Astrocyte (in vitro differentiated cells and primary cell): ENCODE results near the gene DNAJC11. TPM values are rescaled to one million over a fixed set of nuclear protein-coding genes. Genes with fewer than 3 reads are reported as not detected.
A peak's percentile ranks its signal among the peaks of the same experiment; 100 is the strongest.

ENCODE experiments used
- DNase-seq: peaks from one replicate; pipeline ENCODE4 v3.0.0-alpha.2; 2010; ENCODE audit warnings: low read depth
- FAIRE-seq: peaks from 2 replicates; lab custom pipeline; 2011; peaks lifted over from hg19 to GRCh38; lab: Jason Lieb, UNC
- H2AFZ ChIP-seq: 2 replicates; pipeline ENCODE4 v1.6.0; 2012; ENCODE audit warnings: low read depth, low read length, inconsistent platforms
- H3K27ac ChIP-seq: 2 replicates; pipeline ENCODE4 v1.5.1; 2011; ENCODE audit warnings: low read depth, low read length, inconsistent platforms
- H3K27me3 ChIP-seq: 2 replicates; pipeline ENCODE4 v1.6.0; 2011; ENCODE audit warnings: low read length, inconsistent platforms; ENCODE audit not compliant: insufficient read depth
- H3K36me3 ChIP-seq: 2 replicates; pipeline ENCODE4 v1.5.1; 2011; ENCODE audit warnings: low read length, inconsistent platforms; ENCODE audit not compliant: insufficient read depth
- H3K4me1 ChIP-seq: 2 replicates; pipeline ENCODE4 v1.5.1; 2011; ENCODE audit warnings: low read length, inconsistent platforms; ENCODE audit not compliant: insufficient read depth
- H3K4me2 ChIP-seq: 2 replicates; pipeline ENCODE4 v1.6.0; 2012; ENCODE audit warnings: low read length, inconsistent platforms
- H3K4me3 ChIP-seq: 2 replicates; pipeline ENCODE4 v1.5.1; 2011; ENCODE audit warnings: low read depth, mild to moderate bottlenecking, low read length, inconsistent platforms; ENCODE audit not compliant: insufficient read depth
- H3K79me2 ChIP-seq: 2 replicates; pipeline ENCODE4 v1.6.0; 2012; ENCODE audit warnings: mild to moderate bottlenecking, low read length, inconsistent platforms; ENCODE audit not compliant: insufficient read depth
- H3K9ac ChIP-seq: 2 replicates; pipeline ENCODE4 v1.6.0; 2012; ENCODE audit warnings: mild to moderate bottlenecking, low read length, inconsistent platforms
- H3K9me3 ChIP-seq: 2 replicates; pipeline ENCODE4 v1.5.1; 2012; ENCODE audit warnings: low read depth, mild to moderate bottlenecking, low read length, inconsistent platforms; ENCODE audit not compliant: insufficient read depth
- H4K20me1 ChIP-seq: 2 replicates; pipeline ENCODE4 v1.6.0; 2012; ENCODE audit warnings: low read length, inconsistent platforms; ENCODE audit not compliant: insufficient read depth
- H3K27ac Mint-ChIP-seq: one replicate; pipeline ENCODE4 v1.8.0; 2021; ENCODE audit warnings: mild to moderate bottlenecking, mixed read lengths; ENCODE audit not compliant: unreplicated experiment
- H3K27me3 Mint-ChIP-seq: one replicate; pipeline ENCODE4 v1.8.0; 2021; ENCODE audit warnings: low read depth, mixed read lengths; ENCODE audit not compliant: unreplicated experiment
- H3K36me3 Mint-ChIP-seq: one replicate; pipeline ENCODE4 v1.8.0; 2021; ENCODE audit warnings: low read depth, mixed read lengths; ENCODE audit not compliant: unreplicated experiment
- H3K4me1 Mint-ChIP-seq: one replicate; pipeline ENCODE4 v1.8.0; 2021; ENCODE audit warnings: low read depth, mixed read lengths; ENCODE audit not compliant: unreplicated experiment
- H3K4me3 Mint-ChIP-seq: one replicate; pipeline ENCODE4 v1.8.0; 2021; ENCODE audit warnings: mild to moderate bottlenecking, moderate library complexity, mixed read lengths; ENCODE audit not compliant: unreplicated experiment
- H3K9me3 Mint-ChIP-seq: one replicate; pipeline ENCODE4 v1.8.0; 2021; ENCODE audit warnings: mild to moderate bottlenecking, mixed read lengths; ENCODE audit not compliant: unreplicated experiment
- CTCF ChIP-seq: IDR thresholded peaks from 2 replicates; pipeline ENCODE4 v1.5.1; 2011; ENCODE audit warnings: low read depth, mild to moderate bottlenecking, inconsistent platforms, low read length, moderate library complexity; ENCODE audit not compliant: insufficient read depth
- EZH2 ChIP-seq: IDR thresholded peaks from 2 replicates; pipeline ENCODE4 v1.6.1; 2012; ENCODE audit warnings: mild to moderate bottlenecking, low read length, inconsistent platforms; ENCODE audit not compliant: insufficient read depth
- total RNA-seq: library from RNA; stranded (reverse); gene quantifications from 2 replicates; pipeline ENCODE4 v1.2.1, GENCODE V29; 2021

DNAJC11 gene
- total RNA-seq, 1 donor from 2014 or later, result 63.9 TPM

- Histone ChIP-seq H4K20me1 (peaks cover 32% of the 10 kb centered on the region), H3K36me3 (peaks cover 3% of the 10 kb centered on the region), H3K27ac (no peak overlapping the region), H3K4me2 (no peak overlapping the region), H3K79me2 (peaks cover 34% of the 10 kb centered on the region), H3K27me3 (no peaks in the 10 kb centered on the region), H2AFZ (no peak overlapping the region), H3K9me3 (no peaks in the 10 kb centered on the region), H3K4me3 (no peak overlapping the region), H3K4me1 (peaks cover 5% of the 10 kb centered on the region), H3K9ac (no peak overlapping the region)
- Mint-ChIP-seq H3K36me3 (peaks cover 19% of the 10 kb centered on the region), H3K27ac (peak overlapping the region; percentile 29), H3K27me3 (no peaks in the 10 kb centered on the region), H3K4me1 (peaks cover 1% of the 10 kb centered on the region), H3K4me3 (no peak overlapping the region), H3K9me3 (no peaks in the 10 kb centered on the region)
- no peak for DNase-seq
- FAIRE-seq, result no peak
- TF ChIP-seq CTCF (no peak), EZH2 (no peak)
These were observed 71.6 kb downstream of the DNAJC11 start for GRCh38 chr1:6630027-6630426.

- no peak overlapping the region for H3K27ac Mint-ChIP-seq
- TF ChIP-seq CTCF (no peak), EZH2 (no peak)
These were observed 72.6 kb downstream of the DNAJC11 start for GRCh38 chr1:6628971-6629479.

GRCh38 chr1:6627841-6628545 lies 73.6 kb downstream of the DNAJC11 start:
- TF ChIP-seq CTCF (no peak), EZH2 (no peak)
- no peak overlapping the region for H3K4me2 ChIP-seq
- H3K4me3 Mint-ChIP-seq, result peak overlapping the region; percentile 74
- DNase-seq (no peak), FAIRE-seq (no peak)
- no peak overlapping the region for H2AFZ ChIP-seq
- H3K27ac ChIP-seq, result no peak overlapping the region
- peaks cover 20% of the 10 kb centered on the region for H3K36me3 Mint-ChIP-seq
- peaks cover 8% of the 10 kb centered on the region for H3K36me3 ChIP-seq
- H3K4me1 ChIP-seq, result peaks cover 10% of the 10 kb centered on the region
- H3K4me1 Mint-ChIP-seq, result peaks cover 4% of the 10 kb centered on the region
- no peaks in the 10 kb centered on the region for H3K9me3 Mint-ChIP-seq
- peaks cover 49% of the 10 kb centered on the region for H4K20me1 ChIP-seq
- H3K9me3 ChIP-seq, result no peaks in the 10 kb centered on the region
- peaks cover 42% of the 10 kb centered on the region for H3K79me2 ChIP-seq
- H3K9ac ChIP-seq, result no peak overlapping the region
- no peaks in the 10 kb centered on the region for H3K27me3 Mint-ChIP-seq
- no peak overlapping the region for H3K4me3 ChIP-seq
- H3K27me3 ChIP-seq, result no peaks in the 10 kb centered on the region
- H3K27ac Mint-ChIP-seq, result no peak overlapping the region

More at GRCh38 chr1:6628971-6629479, 72.6 kb downstream of the DNAJC11 start:
- no peak overlapping the region for H3K4me3 Mint-ChIP-seq
- no peak overlapping the region for H3K27ac ChIP-seq
- peaks cover 4% of the 10 kb centered on the region for H3K4me1 Mint-ChIP-seq
- no peak for DNase-seq
- H2AFZ ChIP-seq, result no peak overlapping the region
- peaks cover 19% of the 10 kb centered on the region for H3K36me3 Mint-ChIP-seq
- H4K20me1 ChIP-seq, result peaks cover 39% of the 10 kb centered on the region
- no peaks in the 10 kb centered on the region for H3K9me3 Mint-ChIP-seq
- no peak overlapping the region for H3K4me2 ChIP-seq
- no peaks in the 10 kb centered on the region for H3K27me3 ChIP-seq
- peaks cover 10% of the 10 kb centered on the region for H3K4me1 ChIP-seq
- no peak for FAIRE-seq
- no peak overlapping the region for H3K4me3 ChIP-seq
- H3K27me3 Mint-ChIP-seq, result no peaks in the 10 kb centered on the region
- H3K79me2 ChIP-seq, result peaks cover 34% of the 10 kb centered on the region
- H3K36me3 ChIP-seq, result peaks cover 5% of the 10 kb centered on the region
- no peak overlapping the region for H3K9ac ChIP-seq
- no peaks in the 10 kb centered on the region for H3K9me3 ChIP-seq
